Lung (tissue), 12 donors: ENCODE results near the gene SLC4A2. TPM values are rescaled to one million over a fixed set of nuclear protein-coding genes. Genes with fewer than 3 reads are reported as not detected.

Experiments used
- ATAC-seq: fragments of 200-7000 bp; cut with Tn5 transposase; one replicate; pipeline ENCODE4 v1.9.1; 2020; ENCODE audit warnings: moderate number of reproducible peaks; ENCODE audit not compliant: insufficient read depth, low FRiP score
- DNase-seq, 3 donors: peaks; one replicate each; pipeline ENCODE4 v3.0.0-alpha.2; 2013 to 2017
- H3K27ac ChIP-seq, 2 donors: one replicate each; pipeline ENCODE4 v1.5.1; 2013; ENCODE audit warnings: mild to moderate bottlenecking in 2 of 2, moderate library complexity in 2 of 2, control low read depth in 1 of 2, inconsistent platforms in 1 of 2, low read depth in 1 of 2, low read length in 1 of 2
- H3K27me3 ChIP-seq, 3 donors: one replicate each; pipeline ENCODE4 v1.5.1; 2013; ENCODE audit warnings: low read length in 2 of 3; ENCODE audit not compliant: control insufficient read depth in 3 of 3, insufficient read depth in 3 of 3
- H3K36me3 ChIP-seq, 4 donors: one replicate each; pipeline ENCODE4 v1.5.1; 2013; ENCODE audit warnings: low read length in 4 of 4, mild to moderate bottlenecking in 1 of 4, moderate library complexity in 1 of 4; ENCODE audit not compliant: control insufficient read depth in 4 of 4, insufficient read depth in 4 of 4
- H3K4me1 ChIP-seq, 5 donors: one replicate each; pipeline ENCODE4 v1.5.1; 2013; ENCODE audit warnings: low read length in 5 of 5, mild to moderate bottlenecking in 2 of 5, moderate library complexity in 1 of 5; ENCODE audit not compliant: control insufficient read depth in 5 of 5, insufficient read depth in 5 of 5
- H3K4me3 ChIP-seq: one replicate; pipeline ENCODE4 v1.5.1; 2013; ENCODE audit warnings: mild to moderate bottlenecking, control low read depth, moderate library complexity
- H3K9ac ChIP-seq, 2 donors: one replicate each; pipeline ENCODE4 v1.5.1; 2013; ENCODE audit warnings: low read length in 2 of 2, control low read depth in 1 of 2; ENCODE audit not compliant: insufficient read depth in 1 of 2
- H3K9me3 ChIP-seq, 4 donors: one replicate each; pipeline ENCODE4 v1.5.1; 2013; ENCODE audit warnings: low read length in 3 of 4, mild to moderate bottlenecking in 1 of 4, moderate library complexity in 1 of 4; ENCODE audit not compliant: control insufficient read depth in 4 of 4, insufficient read depth in 3 of 4
- WGBS, 2 donors: extraction: QIAGEN DNeasy Blood & Tissue Kit; methylation state at CpG; one replicate each; pipeline ENCODE4 v1.1.7; 2013; 5-methylcytosine and 5-hydroxymethylcytosine counted together
- polyA plus RNA-seq, 2 donors: library from polyadenylated mRNA; stranded (reverse); fragments of 200-250 nt; gene quantifications; one replicate each; pipeline ENCODE4 v1.2.1, GENCODE V29; 2013
- total RNA-seq, 2 donors: library from RNA; depleted of rRNA in 1 of 2; stranded (reverse); fragments of >200 nt in 1 of 2; gene quantifications; one replicate each; pipeline ENCODE4 v1.2.1, GENCODE V29; 2014 to 2021
- TF ChIP-seq, protein P1 (sequence below): IDR thresholded peaks from 2 replicates; pipeline ENCODE4 v1.5.1; 2012; ENCODE audit warnings: mild to moderate bottlenecking; ENCODE audit errors: control extremely low read depth, extremely low read depth
- donor health status: control.
- donor health status: control.
- donor health status: Bipolar disorder and iron deficiency.
- donor health status: healthy.
- donor health status: DM: yes; HTN: yes; CAD: no.

The SLC4A2 gene
- total and polyA plus RNA-seq, 4 donors: 66.3 to 173 (median 120) TPM

GRCh38 chr7:151079199-151079910 lies 20.0 kb downstream of the SLC4A2 start:
- Histone ChIP-seq H3K4me3 (no peak overlapping the region), H3K27ac (no peak overlapping the region), H3K4me1 (peaks cover 4 to 43% (median 23%) of the 10 kb centered on the region in 5 donors), H3K9ac (no peak overlapping the region), H3K27me3 (no peaks in the 10 kb centered on the region), H3K9me3 (no peaks in the 10 kb centered on the region), H3K36me3 (peaks cover 11 to 25% (median 20%) of the 10 kb centered on the region in 4 donors)
- DNase-seq (peak in 1 of 3 donors; percentile 12), ATAC-seq (no peak)
- TF ChIP-seq, protein P1, sequence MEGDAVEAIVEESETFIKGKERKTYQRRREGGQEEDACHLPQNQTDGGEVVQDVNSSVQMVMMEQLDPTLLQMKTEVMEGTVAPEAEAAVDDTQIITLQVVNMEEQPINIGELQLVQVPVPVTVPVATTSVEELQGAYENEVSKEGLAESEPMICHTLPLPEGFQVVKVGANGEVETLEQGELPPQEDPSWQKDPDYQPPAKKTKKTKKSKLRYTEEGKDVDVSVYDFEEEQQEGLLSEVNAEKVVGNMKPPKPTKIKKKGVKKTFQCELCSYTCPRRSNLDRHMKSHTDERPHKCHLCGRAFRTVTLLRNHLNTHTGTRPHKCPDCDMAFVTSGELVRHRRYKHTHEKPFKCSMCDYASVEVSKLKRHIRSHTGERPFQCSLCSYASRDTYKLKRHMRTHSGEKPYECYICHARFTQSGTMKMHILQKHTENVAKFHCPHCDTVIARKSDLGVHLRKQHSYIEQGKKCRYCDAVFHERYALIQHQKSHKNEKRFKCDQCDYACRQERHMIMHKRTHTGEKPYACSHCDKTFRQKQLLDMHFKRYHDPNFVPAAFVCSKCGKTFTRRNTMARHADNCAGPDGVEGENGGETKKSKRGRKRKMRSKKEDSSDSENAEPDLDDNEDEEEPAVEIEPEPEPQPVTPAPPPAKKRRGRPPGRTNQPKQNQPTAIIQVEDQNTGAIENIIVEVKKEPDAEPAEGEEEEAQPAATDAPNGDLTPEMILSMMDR: no peak
- 78 to 89% methylated on average over 26 to 27 of the region's 27 CpGs for WGBS, 2 donors

DNA sequence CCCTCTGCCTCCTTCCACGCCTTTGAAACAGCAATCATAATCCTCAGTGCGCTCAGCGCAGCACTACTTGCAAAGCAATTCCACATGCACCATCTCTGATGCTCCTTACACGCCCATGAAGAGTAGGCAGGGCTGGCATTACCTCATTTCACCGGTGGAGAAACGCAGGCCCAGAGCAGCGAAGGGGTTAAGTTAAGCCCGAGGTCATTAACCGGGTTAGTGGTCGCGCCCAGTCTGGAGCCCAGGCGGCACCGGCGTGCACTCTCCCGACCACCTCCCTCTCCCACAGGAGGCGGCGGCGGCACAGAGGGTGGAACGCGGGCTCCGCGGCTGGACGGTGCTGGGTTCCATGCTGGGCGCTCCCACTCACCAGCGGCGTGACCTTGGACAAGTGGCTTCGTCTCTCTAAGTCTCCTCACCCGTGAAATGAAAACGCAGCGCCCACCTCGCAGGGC lies 20.7 kb downstream of the SLC4A2 start:
- H3K9me3 ChIP-seq: no peaks in the 10 kb centered on the region
- H3K9ac ChIP-seq: peak overlapping the region in 1 of 2 donors; percentile 7
- peak overlapping the region; percentile 94 for H3K27ac ChIP-seq
- WGBS, 2 donors: 1% methylated on average over 31 of the region's 31 CpGs
- H3K4me3 ChIP-seq: peak overlapping the region; percentile 88
- TF ChIP-seq, protein P1: no peak
- ATAC-seq: peak; percentile 1
- peaks cover 8 to 46% (median 28%) of the 10 kb centered on the region in 5 donors for H3K4me1 ChIP-seq
- H3K36me3 ChIP-seq: peaks cover 5 to 19% (median 14%) of the 10 kb centered on the region in 4 donors
- no peak for DNase-seq
- no peaks in the 10 kb centered on the region for H3K27me3 ChIP-seq

DNA sequence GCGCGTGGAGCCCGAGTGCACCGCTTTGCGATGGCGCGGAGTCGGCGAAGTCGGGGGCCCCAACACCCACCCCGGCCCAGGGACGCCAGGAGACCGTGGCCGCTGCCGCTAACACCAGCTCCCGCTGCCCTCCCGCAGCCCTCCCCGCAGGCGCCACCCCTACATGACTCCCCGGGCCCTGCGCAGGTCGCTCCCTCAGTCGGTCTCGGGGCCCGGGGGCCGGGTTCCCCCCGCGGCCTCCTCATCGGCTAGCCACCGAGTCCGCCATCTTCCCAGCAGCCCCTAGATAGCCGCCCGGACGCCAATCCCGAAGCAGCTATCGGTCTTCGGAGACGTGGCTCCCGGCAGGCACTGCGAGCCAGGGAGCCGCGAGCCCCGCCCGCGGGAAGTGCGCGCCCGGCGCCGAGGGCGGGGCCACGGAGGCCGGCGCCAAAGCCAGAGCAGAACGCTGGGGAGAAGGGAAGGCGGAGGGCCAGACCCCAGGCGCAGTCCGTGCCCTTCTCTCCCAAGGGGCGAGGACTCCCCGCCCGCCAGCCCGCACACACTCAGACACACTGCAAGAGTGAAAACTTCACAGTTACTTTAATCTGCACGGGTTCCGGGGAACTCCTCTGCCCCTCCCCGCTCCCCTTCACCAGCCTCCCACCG lies 21.3 kb downstream of the SLC4A2 start, which contains the start of gene FASTK:
TSS of gene FASTK (minus strand) at position 288 of the 648 bp plus-strand sequence. CDS start at position 245, 43 bp downstream.
- peak; percentile 90 for ATAC-seq
- WGBS, 2 donors: 2% methylated on average over 61 to 66 of the region's 66 CpGs
- H3K36me3 ChIP-seq: peaks cover 0 to 14% (median 10%) of the 10 kb centered on the region in 4 donors
- DNase-seq: peak; percentile 92 to 95 (median 94)
- peaks cover 13 to 52% (median 33%) of the 10 kb centered on the region in 5 donors for H3K4me1 ChIP-seq
- H3K27me3 ChIP-seq: no peaks in the 10 kb centered on the region
- H3K9ac ChIP-seq: peak within 1 kb of the TSS in 1 of 2 donors; percentile 7
- H3K27ac ChIP-seq: peak within 1 kb of the TSS; percentile 94
- TF ChIP-seq, protein P1: no peak
- no peaks in the 10 kb centered on the region for H3K9me3 ChIP-seq
- H3K4me3 ChIP-seq: peak within 1 kb of the TSS; percentile 88
